RWPE2 (cell line): Measurements from ENCODE around the gene PPME1.

Source experiments
- ATAC-seq: fragments of 200-7000 bp; cut with Tn5 transposase; 3 replicates; pipeline ENCODE4 v1.9.1; 2021; ENCODE audit warnings: low read depth
- DNase-seq: peaks from one replicate; pipeline ENCODE4 v3.0.0-alpha.2; 2020; ENCODE audit warnings: low spot score
- H3K27ac ChIP-seq: fragments of 450-650 bp; 2 replicates; pipeline ENCODE4 v1.5.1; 2017; ENCODE audit warnings: mild to moderate bottlenecking; ENCODE audit not compliant: poor library complexity, severe bottlenecking
- H3K27me3 ChIP-seq: fragments of 250-450 bp; sonication (Bioruptor Pico); 2 replicates; pipeline ENCODE4 v1.5.1; 2021; ENCODE audit warnings: mild to moderate bottlenecking, moderate library complexity; ENCODE audit not compliant: insufficient read depth, poor library complexity, severe bottlenecking
- H3K36me3 ChIP-seq: fragments of 250-450 bp; sonication (Bioruptor Pico); 2 replicates; pipeline ENCODE4 v1.5.1; 2020; ENCODE audit warnings: low read depth, mild to moderate bottlenecking, moderate library complexity
- H3K4me1 ChIP-seq: fragments of 250-450 bp; sonication (Bioruptor Pico); 2 replicates; pipeline ENCODE4 v1.5.1; 2021; ENCODE audit warnings: mild to moderate bottlenecking, moderate library complexity; ENCODE audit not compliant: insufficient read depth, poor library complexity, severe bottlenecking
- H3K4me3 ChIP-seq: fragments of 250-450 bp; sonication (Bioruptor Pico); 2 replicates; pipeline ENCODE4 v1.5.1; 2021; ENCODE audit warnings: mild to moderate bottlenecking, moderate library complexity; ENCODE audit not compliant: severe bottlenecking
- H3K9me3 ChIP-seq: fragments of 250-450 bp; sonication (Bioruptor Pico); 2 replicates; pipeline ENCODE4 v1.5.1; 2021; ENCODE audit warnings: mild to moderate bottlenecking, moderate library complexity; ENCODE audit not compliant: severe bottlenecking
- TF ChIP-seq, protein P1 (sequence below): fragments of 450-650 bp; IDR thresholded peaks from one replicate; pipeline ENCODE4 v1.5.1; 2017; ENCODE audit warnings: mild to moderate bottlenecking, moderate library complexity; ENCODE audit not compliant: poor library complexity, severe bottlenecking

PPME1 gene

DNA sequence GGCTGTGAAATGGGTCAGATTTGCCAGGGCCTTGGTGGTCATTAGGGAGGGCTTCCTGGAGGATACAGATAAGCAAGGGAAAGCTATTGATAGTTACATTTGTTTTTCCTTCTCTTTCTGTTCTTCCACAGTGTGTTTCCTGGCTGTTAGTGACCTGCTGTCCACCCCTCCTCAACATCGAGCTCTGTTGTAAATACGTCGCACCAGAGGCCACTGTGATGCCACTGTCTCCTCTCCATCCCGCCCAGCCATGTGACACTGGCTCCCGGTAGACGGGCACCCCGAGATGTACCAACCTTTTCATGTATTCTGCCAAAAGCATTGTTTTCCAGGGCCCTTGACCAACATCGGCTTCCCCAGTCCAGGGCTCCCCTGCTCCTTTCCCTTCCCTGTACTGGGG lies 82.3 kb downstream of the PPME1 start:
- TF ChIP-seq, protein P1, sequence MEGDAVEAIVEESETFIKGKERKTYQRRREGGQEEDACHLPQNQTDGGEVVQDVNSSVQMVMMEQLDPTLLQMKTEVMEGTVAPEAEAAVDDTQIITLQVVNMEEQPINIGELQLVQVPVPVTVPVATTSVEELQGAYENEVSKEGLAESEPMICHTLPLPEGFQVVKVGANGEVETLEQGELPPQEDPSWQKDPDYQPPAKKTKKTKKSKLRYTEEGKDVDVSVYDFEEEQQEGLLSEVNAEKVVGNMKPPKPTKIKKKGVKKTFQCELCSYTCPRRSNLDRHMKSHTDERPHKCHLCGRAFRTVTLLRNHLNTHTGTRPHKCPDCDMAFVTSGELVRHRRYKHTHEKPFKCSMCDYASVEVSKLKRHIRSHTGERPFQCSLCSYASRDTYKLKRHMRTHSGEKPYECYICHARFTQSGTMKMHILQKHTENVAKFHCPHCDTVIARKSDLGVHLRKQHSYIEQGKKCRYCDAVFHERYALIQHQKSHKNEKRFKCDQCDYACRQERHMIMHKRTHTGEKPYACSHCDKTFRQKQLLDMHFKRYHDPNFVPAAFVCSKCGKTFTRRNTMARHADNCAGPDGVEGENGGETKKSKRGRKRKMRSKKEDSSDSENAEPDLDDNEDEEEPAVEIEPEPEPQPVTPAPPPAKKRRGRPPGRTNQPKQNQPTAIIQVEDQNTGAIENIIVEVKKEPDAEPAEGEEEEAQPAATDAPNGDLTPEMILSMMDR: no peak
- DNase-seq (no peak), ATAC-seq (no peak)
- peaks cover 21% of the 10 kb centered on the region for H3K36me3 ChIP-seq
- H3K9me3 ChIP-seq: no peaks in the 10 kb centered on the region
- H3K4me1 ChIP-seq: no peaks in the 10 kb centered on the region
- H3K27me3 ChIP-seq: no peaks in the 10 kb centered on the region
- no peak overlapping the region for H3K27ac ChIP-seq
- no peak overlapping the region for H3K4me3 ChIP-seq

DNA sequence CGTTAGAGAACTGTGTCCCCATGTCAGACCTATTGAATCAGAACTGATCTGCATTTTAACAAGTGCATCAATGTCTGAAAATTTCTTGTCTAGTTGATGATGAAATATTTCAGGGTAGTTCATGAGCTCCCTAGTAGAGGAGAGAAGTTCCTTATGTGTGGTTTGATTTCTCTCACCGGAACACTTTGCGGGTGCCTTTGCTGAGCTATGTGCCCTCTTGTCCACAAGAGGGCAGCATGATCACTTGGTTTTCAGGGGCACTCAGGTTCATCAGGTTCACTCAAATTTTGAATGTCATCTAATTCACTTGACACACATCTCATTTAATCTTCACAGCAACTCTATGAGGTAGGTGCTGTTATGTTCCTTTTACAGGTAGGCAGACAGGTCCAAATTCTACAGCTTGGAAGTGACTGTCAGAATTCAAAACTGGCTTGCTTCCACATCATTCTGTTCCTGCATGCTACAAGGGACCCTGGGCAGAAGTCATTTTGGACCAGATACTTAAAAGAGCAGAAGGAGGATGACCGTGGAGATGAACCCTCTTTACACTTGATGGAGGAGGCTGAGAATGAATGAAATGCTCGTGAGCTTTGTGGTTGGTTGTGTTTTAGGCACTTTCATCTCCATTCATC lies 84.8 kb downstream of the PPME1 start:
- TF ChIP-seq, protein P1: peak; percentile 89
- H3K4me3 ChIP-seq: no peak overlapping the region
- ATAC-seq (peak; percentile 46; the same call in 1 of the 3 replicates), DNase-seq (no peak)
- H3K4me1 ChIP-seq: no peaks in the 10 kb centered on the region
- no peak overlapping the region for H3K27ac ChIP-seq
- H3K36me3 ChIP-seq: peaks cover 4% of the 10 kb centered on the region; the same call in 1 of the 2 replicates
- H3K27me3 ChIP-seq: no peaks in the 10 kb centered on the region
- H3K9me3 ChIP-seq: no peaks in the 10 kb centered on the region

DNA sequence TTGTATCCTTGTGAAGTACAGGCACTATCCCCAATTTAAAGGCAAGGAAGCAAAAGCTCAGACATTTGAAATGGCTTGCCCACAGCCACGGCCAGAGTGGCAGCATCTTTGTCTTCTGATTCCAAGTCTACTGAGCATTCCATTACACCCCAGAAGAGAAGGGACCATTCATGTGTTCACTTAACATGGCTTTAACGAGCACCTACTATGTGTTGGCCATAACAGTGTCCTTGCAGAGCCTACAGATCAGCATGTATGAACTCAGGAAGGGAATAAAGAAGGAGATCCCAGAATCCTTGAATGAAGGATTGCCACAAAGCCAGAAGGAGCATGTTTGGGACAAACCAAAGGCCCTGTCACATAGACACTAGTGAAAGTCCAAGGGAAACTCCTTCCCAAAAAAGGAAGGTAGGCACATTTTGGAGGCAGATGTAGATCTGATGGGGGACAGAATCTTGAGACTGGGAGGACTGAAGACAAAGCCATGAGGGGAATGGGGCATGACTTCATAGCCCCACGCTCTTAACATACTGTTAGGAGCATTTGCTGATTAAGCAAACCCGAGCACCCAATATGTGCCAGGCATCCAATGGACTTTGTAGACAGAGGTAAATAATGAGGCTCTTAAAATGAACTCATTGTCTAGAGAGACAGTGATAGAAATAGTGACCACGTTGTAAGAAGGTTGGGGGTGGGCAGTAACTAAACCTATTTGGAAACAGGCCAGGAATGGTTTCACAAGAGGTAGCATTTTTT lies 85.5 kb downstream of the PPME1 start:
- H3K4me3 ChIP-seq: no peak overlapping the region
- no peaks in the 10 kb centered on the region for H3K9me3 ChIP-seq
- DNase-seq (no peak), ATAC-seq (no peak)
- H3K4me1 ChIP-seq: no peaks in the 10 kb centered on the region
- H3K36me3 ChIP-seq: peaks cover 4% of the 10 kb centered on the region; the same call in 1 of the 2 replicates
- H3K27me3 ChIP-seq: no peaks in the 10 kb centered on the region
- TF ChIP-seq, protein P1: no peak
- H3K27ac ChIP-seq: no peak overlapping the region

DNA sequence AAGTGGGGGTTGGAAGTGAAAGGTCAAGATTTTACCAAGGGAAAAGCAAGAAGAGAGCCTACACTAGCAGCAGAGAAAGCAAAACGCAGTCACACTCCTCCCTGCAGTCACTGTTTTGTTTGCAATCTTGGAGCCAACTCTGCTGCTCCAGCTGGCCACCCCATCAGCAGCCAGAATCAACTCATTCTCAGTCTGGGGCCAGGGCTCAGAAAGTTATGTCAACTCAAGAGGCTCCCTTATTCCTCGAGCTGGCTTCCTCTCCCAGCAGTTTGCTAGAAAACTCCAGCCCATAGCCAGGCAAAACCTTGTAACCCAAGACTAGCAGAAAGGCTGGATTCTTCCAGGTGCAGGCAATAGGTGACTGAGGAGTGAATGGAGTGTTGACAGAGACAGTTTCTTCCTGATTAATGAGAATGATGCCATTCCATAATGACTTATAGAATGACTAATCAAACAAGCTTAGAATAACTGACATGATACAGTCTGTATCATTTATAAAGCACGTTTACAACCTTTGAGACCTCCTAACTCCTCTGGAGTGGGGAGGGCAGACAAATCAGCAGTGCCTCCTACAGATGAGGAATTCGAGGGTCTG lies 87.0 kb downstream of the PPME1 start:
- no peak overlapping the region for H3K4me3 ChIP-seq
- no peaks in the 10 kb centered on the region for H3K27me3 ChIP-seq
- H3K27ac ChIP-seq: no peak overlapping the region
- H3K9me3 ChIP-seq: no peaks in the 10 kb centered on the region
- no peaks in the 10 kb centered on the region for H3K4me1 ChIP-seq
- TF ChIP-seq, protein P1: no peak
- H3K36me3 ChIP-seq: peaks cover 4% of the 10 kb centered on the region; the same call in 1 of the 2 replicates
- DNase-seq (no peak), ATAC-seq (no peak; the same call in 2 of the 3 replicates)

DNA sequence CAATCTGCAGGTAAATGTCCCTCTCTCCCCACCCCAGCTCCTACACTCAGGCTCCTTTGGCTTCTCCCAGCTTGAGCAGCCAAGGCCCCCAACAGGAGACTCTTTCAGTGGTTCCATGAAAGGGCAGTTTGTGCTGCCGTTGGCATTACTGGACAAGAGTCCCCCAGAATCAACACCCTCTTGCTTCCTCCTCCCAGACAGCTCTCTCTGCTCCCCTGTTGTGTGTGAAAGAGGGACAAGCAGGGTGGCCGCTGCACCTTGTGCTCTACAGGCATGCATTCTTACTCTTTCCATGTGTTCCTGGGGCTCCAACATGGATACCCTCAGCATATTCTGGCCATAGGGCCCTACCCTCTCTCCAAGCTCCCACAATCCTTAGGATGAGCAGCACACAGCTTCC lies 91.6 kb downstream of the PPME1 start:
- TF ChIP-seq, protein P1: no peak
- DNase-seq: no peak
- no peaks in the 10 kb centered on the region for H3K36me3 ChIP-seq

More for the DNA sequence above, 91.6 kb downstream of the PPME1 start:
- no peaks in the 10 kb centered on the region for H3K4me1 ChIP-seq
- H3K9me3 ChIP-seq: no peaks in the 10 kb centered on the region
- H3K27ac ChIP-seq: no peak overlapping the region
- no peak for ATAC-seq
- H3K27me3 ChIP-seq: no peaks in the 10 kb centered on the region
- H3K4me3 ChIP-seq: no peak overlapping the region
